Measurements from ENCODE around the gene AGBL4.

The AGBL4 gene

GRCh38 chr1:48749068-48749467, 1274.7 kb downstream of the AGBL4 start:
- DNase-seq, result no peak

GRCh38 chr1:48746906-48747305, 1276.8 kb downstream of the AGBL4 start:
- DNase-seq, result no peak

GRCh38 chr1:48744032-48744431, 1279.7 kb downstream of the AGBL4 start:
- no peak for DNase-seq

- no peak for DNase-seq
These were observed 1280.3 kb downstream of the AGBL4 start for GRCh38 chr1:48743480-48743879.

GRCh38 chr1:48741380-48741779, 1282.4 kb downstream of the AGBL4 start:
- DNase-seq, result no peak

- no peak for DNase-seq
These were observed 1283.1 kb downstream of the AGBL4 start for GRCh38 chr1:48740621-48741020.

- DNase-seq, result no peak
These were observed 1284.7 kb downstream of the AGBL4 start for GRCh38 chr1:48739091-48739490.

- DNase-seq, result no peak
These were observed 1285.4 kb downstream of the AGBL4 start for GRCh38 chr1:48738356-48738755.

- no peak for DNase-seq
These were observed 1288.0 kb downstream of the AGBL4 start for GRCh38 chr1:48735796-48736195.

GRCh38 chr1:48730164-48730910, 1293.4 kb downstream of the AGBL4 start:
- no peak for DNase-seq

GRCh38 chr1:48728584-48728983, 1295.2 kb downstream of the AGBL4 start:
- DNase-seq, result no peak

- no peak for DNase-seq
These were observed 1297.1 kb downstream of the AGBL4 start for GRCh38 chr1:48726557-48727215.

GRCh38 chr1:48726139-48726538, 1297.6 kb downstream of the AGBL4 start:
- DNase-seq, result no peak

GRCh38 chr1:48725341-48726046, 1298.3 kb downstream of the AGBL4 start:
- no peak for DNase-seq

- DNase-seq, result no peak
These were observed 1302.8 kb downstream of the AGBL4 start for GRCh38 chr1:48720929-48721328.

- DNase-seq, result no peak
These were observed 1305.0 kb downstream of the AGBL4 start for GRCh38 chr1:48718705-48719104.

- DNase-seq, result no peak
These were observed 1305.6 kb downstream of the AGBL4 start for GRCh38 chr1:48718116-48718630.

- DNase-seq, result no peak
These were observed 1306.7 kb downstream of the AGBL4 start for GRCh38 chr1:48717082-48717481.

- DNase-seq, result no peak
These were observed 1307.8 kb downstream of the AGBL4 start for GRCh38 chr1:48715921-48716320.

- DNase-seq, result no peak
These were observed 1312.8 kb downstream of the AGBL4 start for GRCh38 chr1:48710915-48711314.

- no peak for DNase-seq
These were observed 1313.4 kb downstream of the AGBL4 start for GRCh38 chr1:48710318-48710717.

- no peak for DNase-seq
These were observed 1319.0 kb downstream of the AGBL4 start for GRCh38 chr1:48704736-48705135.

GRCh38 chr1:48701445-48701844, 1322.3 kb downstream of the AGBL4 start:
- DNase-seq, result no peak
